GM12878 (cell line): ENCODE data around the gene EID1. TPM values are rescaled to one million over a fixed set of nuclear protein-coding genes. Genes with fewer than 3 reads are reported as not detected.

ENCODE experiments used
- ATAC-seq: fragments of 200-7000 bp; cut with Tn5 transposase; 3 replicates; pipeline ENCODE4 v1.9.1; 2020; ENCODE audit warnings: mild to moderate bottlenecking, moderate library complexity
- BruUV-seq: library from RNA; stranded (reverse); fragments of 400-500 nt; replicated peaks from 2 replicates; lab custom pipeline; 2021; lab: Mats Ljungman, UMichigan
- CTCF ChIA-PET: fragments of 300-600 bp; sonication (Branson Sonifier 250); formaldehyde crosslinking; extraction: SDS; loops from one replicate; lab custom pipeline; 2021; ENCODE audit warnings: inconsistent platforms; lab: Yijun Ruan, JAX
- POLR2A ChIA-PET: fragments of 350-600 bp; formaldehyde crosslinking; extraction: SDS; loops from one replicate; lab custom pipeline; 2021; ENCODE audit warnings: inconsistent platforms; lab: Charles Lee
- RAD21 ChIA-PET: fragments of 300-600 bp; sonication (Branson Sonifier 250); formaldehyde crosslinking; loops from one replicate; lab custom pipeline; 2023; ENCODE audit warnings: antibody characterized with exemption; ENCODE audit not compliant: unreplicated experiment; lab: Charles Lee
- SMC1A ChIA-PET: fragments of 300-600 bp; sonication (Branson Sonifier 250); formaldehyde crosslinking; loops from one replicate; lab custom pipeline; 2023; ENCODE audit not compliant: unreplicated experiment, uncharacterized antibody; lab: Charles Lee
- DNase-seq: peaks from one replicate; pipeline ENCODE4 v3.0.0-alpha.2; 2011; ENCODE audit warnings: low read depth, low spot score
- FAIRE-seq: peaks from 3 replicates; lab custom pipeline; 2011; peaks lifted over from hg19 to GRCh38; lab: Jason Lieb, UNC
- H2AFZ ChIP-seq: 2 replicates; pipeline ENCODE4 v1.6.0; 2011; ENCODE audit warnings: low read depth, low read length, control low read depth; ENCODE audit not compliant: control insufficient read depth
- H3K27ac ChIP-seq: 2 replicates; pipeline ENCODE4 v1.5.1; 2011; ENCODE audit warnings: control low read depth; ENCODE audit not compliant: control insufficient read depth, insufficient read depth
- H3K27me3 ChIP-seq, 2 experiments: replicated peaks in 1 of 2; 2 replicates each; pipeline versions ENCODE4 v1.6.0 to v1.6.1; 2011; ENCODE audit warnings: low read length in 1 of 2; ENCODE audit not compliant: control insufficient read depth in 2 of 2, insufficient read depth in 2 of 2
- H3K36me3 ChIP-seq, 2 experiments: 2 replicates each; pipeline ENCODE4 v1.5.1; 2011; ENCODE audit warnings: low read length in 1 of 2; ENCODE audit not compliant: control insufficient read depth in 2 of 2, insufficient read depth in 2 of 2
- H3K4me1 ChIP-seq: 2 replicates; pipeline ENCODE4 v1.6.1; 2011; ENCODE audit warnings: mild to moderate bottlenecking, low read length, moderate library complexity, mixed read lengths; ENCODE audit not compliant: control insufficient read depth, insufficient read depth
- H3K4me2 ChIP-seq: 2 replicates; pipeline ENCODE4 v1.6.0; 2011; ENCODE audit warnings: control low read depth; ENCODE audit not compliant: control insufficient read depth, insufficient read depth
- H3K4me3 ChIP-seq: fragments of 200-600 bp; sonication (generic); 2 replicates; pipeline ENCODE4 v1.5.1; 2016
- H3K79me2 ChIP-seq: 2 replicates; pipeline ENCODE4 v1.6.0; 2011; ENCODE audit warnings: low read length; ENCODE audit not compliant: control insufficient read depth, insufficient read depth
- H3K9ac ChIP-seq: 2 replicates; pipeline ENCODE4 v1.8.0; 2011; ENCODE audit warnings: low read length, control low read depth, mixed read lengths; ENCODE audit not compliant: control insufficient read depth, insufficient read depth
- H3K9me3 ChIP-seq: replicated peaks from 3 replicates; pipeline ENCODE4 v1.5.1; 2011; ENCODE audit warnings: mild to moderate bottlenecking, low read length; ENCODE audit not compliant: control insufficient read depth, insufficient read depth
- H4K20me1 ChIP-seq: 2 replicates; pipeline ENCODE4 v1.6.0; 2011; ENCODE audit not compliant: control insufficient read depth, insufficient read depth
- BACH1 ChIP-seq: fragments of 450-650 bp; IDR thresholded peaks from 2 replicates; pipeline ENCODE4 v1.6.1; 2017; ENCODE audit warnings: mild to moderate bottlenecking, borderline replicate concordance
- BCL11A ChIP-seq: IDR thresholded peaks from 2 replicates; pipeline ENCODE4 v1.6.1; 2011; ENCODE audit warnings: low read depth, low read length
- CUX1 ChIP-seq: IDR thresholded peaks from 2 replicates; pipeline ENCODE4 v1.6.1; 2012; ENCODE audit warnings: improper control_type of control experiment, low read depth, low read length; ENCODE audit not compliant: insufficient replicate concordance
- DPF2 ChIP-seq: fragments of 450-650 bp; IDR thresholded peaks from 2 replicates; pipeline ENCODE4 v1.6.1; 2017; ENCODE audit warnings: mild to moderate bottlenecking
- EP300 ChIP-seq, 2 experiments: fragments of 150-350 bp in 1 of 2; IDR thresholded peaks; 2 replicates each; pipeline ENCODE4 v1.6.1; 2011 to 2012; ENCODE audit warnings: low read depth in 2 of 2, low read length in 2 of 2, borderline replicate concordance in 1 of 2, improper control_type of control experiment in 1 of 2, inconsistent platforms in 1 of 2; ENCODE audit not compliant: control insufficient read depth in 1 of 2
- JUND ChIP-seq: IDR thresholded peaks from 2 replicates; pipeline ENCODE4 v1.6.1; 2012; ENCODE audit warnings: low read depth, mild to moderate bottlenecking, low read length, improper control_type of control experiment, moderate library complexity
- MYB ChIP-seq: fragments of 150-350 bp; IDR thresholded peaks from 2 replicates; pipeline ENCODE4 v1.6.1; 2014; ENCODE audit warnings: mild to moderate bottlenecking, low read depth, low read length, borderline replicate concordance
- NFYB ChIP-seq: IDR thresholded peaks from 2 replicates; pipeline ENCODE4 v1.6.1; 2011; ENCODE audit warnings: low read depth, mild to moderate bottlenecking, low read length, improper control_type of control experiment, moderate library complexity; ENCODE audit not compliant: insufficient read depth
- NKRF ChIP-seq: fragments of 450-650 bp; conservative IDR thresholded peaks from 2 replicates; pipeline ENCODE4 v1.6.1; 2017; ENCODE audit warnings: mild to moderate bottlenecking, moderate library complexity
- PML ChIP-seq: IDR thresholded peaks from 2 replicates; pipeline ENCODE4 v1.6.1; 2012; ENCODE audit warnings: low read length, inconsistent platforms
- RBBP5 ChIP-seq: fragments of 200-600 bp; sonication (generic); conservative IDR thresholded peaks from 2 replicates; pipeline ENCODE4 v1.6.1; 2016
- SIX5 ChIP-seq: IDR thresholded peaks from 2 replicates; pipeline ENCODE4 v1.6.1; 2011; ENCODE audit warnings: mild to moderate bottlenecking, low read depth, low read length, moderate library complexity; ENCODE audit not compliant: severe bottlenecking
- SMAD1 ChIP-seq: fragments of 450-650 bp; IDR thresholded peaks from 2 replicates; pipeline ENCODE4 v1.6.1; 2018; ENCODE audit warnings: mild to moderate bottlenecking, low read depth; ENCODE audit not compliant: partially characterized antibody
- SMC3 ChIP-seq: IDR thresholded peaks from 2 replicates; pipeline ENCODE4 v1.6.1; 2011; ENCODE audit warnings: low read length, improper control_type of control experiment, borderline replicate concordance
- STAT1 ChIP-seq: fragments of 450-650 bp; conservative IDR thresholded peaks from 2 replicates; pipeline ENCODE4 v1.6.1; 2014; ENCODE audit warnings: antibody characterized with exemption, mild to moderate bottlenecking
- TCF3 ChIP-seq: IDR thresholded peaks from 2 replicates; pipeline ENCODE4 v1.6.1; 2012; ENCODE audit warnings: low read depth, mild to moderate bottlenecking, low read length, borderline replicate concordance; ENCODE audit not compliant: insufficient read depth
- ZBTB33 ChIP-seq: fragments of 450-650 bp; IDR thresholded peaks from 2 replicates; pipeline ENCODE4 v1.6.1; 2017; ENCODE audit warnings: mild to moderate bottlenecking
- WGBS: methylation state at CpG from one replicate; pipeline ENCODE4 v1.1.6; 2016; ENCODE audit warnings: low lambda C conversion rate; ENCODE audit not compliant: insufficient replicate concordance, insufficient coverage; ENCODE audit errors: missing lambda C conversion rate; 5-methylcytosine and 5-hydroxymethylcytosine counted together
- in situ Hi-C: fragments of 300-500 bp; cut with MboI; formaldehyde crosslinking; loops from 9 replicates; pipeline ENCODE4 v1.14.3; 2018; ENCODE audit warnings: mixed read lengths
- intact Hi-C: fragments of 100-400 bp; cut with micrococcal nuclease; formaldehyde crosslinking; loops from one replicate; pipeline ENCODE4 v1.14.2; 2022; ENCODE audit not compliant: unreplicated experiment
- polyA plus RNA-seq, 11 experiments: library from polyadenylated mRNA; depleted of rRNA in 4 of 11; unstranded in 6 of 11; stranded (reverse) in 5 of 11; fragments of >200 nt; fragmentation: Nextera tagmentation in 4 of 11; fragmentation: Illumina TruSeq in 1 of 11; extraction: Ambion mirVana in 4 of 11; extraction: Trizol in 1 of 11; gene quantifications; 1 replicate in 1 of 11; 2 replicates in 10 of 11; pipeline versions ENCODE4 v1.2.1 to v1.2.3, GENCODE V29; 2011 to 2016; ENCODE audit warnings: inconsistent platforms in 2 of 11, missing spikeins in 2 of 11, low read depth in 1 of 11
- total RNA-seq, 4 experiments: library from RNA; depleted of rRNA in 3 of 4; stranded (reverse); fragments of >200 nt in 3 of 4; fragmentation: Illumina TruSeq in 1 of 4; extraction: Trizol in 1 of 4; gene quantifications; 2 replicates each; pipeline versions ENCODE4 v1.2.1 to v1.2.3, GENCODE V29; 2013 to 2021

The EID1 gene
- total and polyA plus RNA-seq, 10 of the 15 experiments (the other 5 are each of a cell fraction or from before 2014, with no cell fraction given) = 45.6 to 210 (median 124) TPM

- Histone ChIP-seq H2AFZ (no peak overlapping the region), H3K79me2 (no peaks in the 10 kb centered on the region), H3K27me3 (no peaks in the 10 kb centered on the region), H3K9ac (no peak overlapping the region), H4K20me1 (no peaks in the 10 kb centered on the region), H3K4me3 (no peak overlapping the region), H3K4me2 (no peak overlapping the region), H3K27ac (no peak overlapping the region), H3K9me3 (no peaks in the 10 kb centered on the region), H3K36me3 (no peaks in the 10 kb centered on the region), H3K4me1 (no peaks in the 10 kb centered on the region)
- SMC1A ChIA-PET = no interaction called here
- FAIRE-seq (no peak), DNase-seq (no peak), ATAC-seq (no peak)
- WGBS = 44% methylated on average over 6 of the region's 6 CpGs
- in situ Hi-C loops (no loop called here), intact Hi-C loops (no loop called here)
- RAD21 ChIA-PET = no interaction called here
- CTCF ChIA-PET = no interaction called here
- POLR2A ChIA-PET = no interaction called here
- no TSS peak for BruUV-seq
- TF ChIP-seq NKRF (no peak), SMAD1 (no peak), MYB (no peak), PML (no peak), SIX5 (no peak), TCF3 (no peak), STAT1 (no peak), JUND (no peak), BACH1 (no peak), CUX1 (no peak), BCL11A (no peak), RBBP5 (no peak), ZBTB33 (no peak), EP300 (IDR thresholded peaks at IDR 0.05; ENCODE audit: borderline replicate concordance in 1 of 2, control insufficient read depth in 1 of 2, low read depth in 2 of 2, low read length in 2 of 2) (no peak), NFYB (no peak), SMC3 (no peak), DPF2 (no peak)
Observed at GRCh38 chr15:48842501-48842900, 35.4 kb upstream of the EID1 start.
